ENCODE data around the gene CD6. TPM values are rescaled to one million over a fixed set of nuclear protein-coding genes. Genes with fewer than 3 reads are reported as not detected.

Gene CD6
- total RNA-seq, 4 donors from 2014 or later = 0.33 to 4.0 (median 1.1) TPM

GRCh38 chr11:61021661-61022212 is 50.3 kb downstream of the CD6 start:
- TF ChIP-seq, protein P1, sequence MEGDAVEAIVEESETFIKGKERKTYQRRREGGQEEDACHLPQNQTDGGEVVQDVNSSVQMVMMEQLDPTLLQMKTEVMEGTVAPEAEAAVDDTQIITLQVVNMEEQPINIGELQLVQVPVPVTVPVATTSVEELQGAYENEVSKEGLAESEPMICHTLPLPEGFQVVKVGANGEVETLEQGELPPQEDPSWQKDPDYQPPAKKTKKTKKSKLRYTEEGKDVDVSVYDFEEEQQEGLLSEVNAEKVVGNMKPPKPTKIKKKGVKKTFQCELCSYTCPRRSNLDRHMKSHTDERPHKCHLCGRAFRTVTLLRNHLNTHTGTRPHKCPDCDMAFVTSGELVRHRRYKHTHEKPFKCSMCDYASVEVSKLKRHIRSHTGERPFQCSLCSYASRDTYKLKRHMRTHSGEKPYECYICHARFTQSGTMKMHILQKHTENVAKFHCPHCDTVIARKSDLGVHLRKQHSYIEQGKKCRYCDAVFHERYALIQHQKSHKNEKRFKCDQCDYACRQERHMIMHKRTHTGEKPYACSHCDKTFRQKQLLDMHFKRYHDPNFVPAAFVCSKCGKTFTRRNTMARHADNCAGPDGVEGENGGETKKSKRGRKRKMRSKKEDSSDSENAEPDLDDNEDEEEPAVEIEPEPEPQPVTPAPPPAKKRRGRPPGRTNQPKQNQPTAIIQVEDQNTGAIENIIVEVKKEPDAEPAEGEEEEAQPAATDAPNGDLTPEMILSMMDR (IDR thresholded peaks at IDR 0.05; ENCODE audit: low read depth) = no peak

DNA sequence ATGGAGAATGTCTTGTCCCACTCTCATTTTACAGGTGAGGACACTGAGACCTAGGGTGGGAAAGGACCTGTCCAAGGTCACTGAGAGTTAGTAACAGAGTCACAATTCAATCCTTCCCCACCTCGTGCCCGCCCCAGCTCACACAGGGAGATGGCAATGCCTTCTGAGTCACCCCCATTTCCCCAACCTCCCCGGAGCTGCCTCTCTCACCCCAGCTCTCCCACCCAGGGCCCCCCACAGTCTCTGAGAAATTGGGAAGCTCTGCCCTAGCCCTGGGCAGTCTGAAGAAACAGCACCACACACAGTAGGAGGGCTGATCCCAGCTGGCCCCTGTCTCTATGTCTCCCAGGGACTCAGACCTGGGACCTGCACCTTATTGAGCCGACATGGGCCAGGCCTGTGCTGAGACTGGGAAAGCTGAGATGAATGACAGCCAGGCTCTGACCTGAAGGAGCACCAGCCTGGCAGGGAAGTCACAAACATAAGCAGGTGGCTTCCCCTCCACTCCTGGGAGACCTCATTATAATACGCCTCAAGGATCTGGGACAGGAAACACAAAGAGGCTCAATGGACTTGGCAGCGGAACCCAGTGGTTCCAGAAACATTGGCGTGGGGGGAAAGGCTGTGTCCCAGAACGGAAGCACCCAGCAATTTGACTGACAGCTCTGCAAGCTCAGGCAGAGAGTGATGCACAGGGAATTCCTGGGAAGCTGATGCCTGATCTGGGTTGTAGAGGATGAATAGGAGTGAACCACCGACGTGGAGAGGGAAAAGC is 51.0 kb downstream of the CD6 start:
- TF ChIP-seq, protein P1 (IDR thresholded peaks at IDR 0.05; ENCODE audit: low read depth) = no peak

DNA sequence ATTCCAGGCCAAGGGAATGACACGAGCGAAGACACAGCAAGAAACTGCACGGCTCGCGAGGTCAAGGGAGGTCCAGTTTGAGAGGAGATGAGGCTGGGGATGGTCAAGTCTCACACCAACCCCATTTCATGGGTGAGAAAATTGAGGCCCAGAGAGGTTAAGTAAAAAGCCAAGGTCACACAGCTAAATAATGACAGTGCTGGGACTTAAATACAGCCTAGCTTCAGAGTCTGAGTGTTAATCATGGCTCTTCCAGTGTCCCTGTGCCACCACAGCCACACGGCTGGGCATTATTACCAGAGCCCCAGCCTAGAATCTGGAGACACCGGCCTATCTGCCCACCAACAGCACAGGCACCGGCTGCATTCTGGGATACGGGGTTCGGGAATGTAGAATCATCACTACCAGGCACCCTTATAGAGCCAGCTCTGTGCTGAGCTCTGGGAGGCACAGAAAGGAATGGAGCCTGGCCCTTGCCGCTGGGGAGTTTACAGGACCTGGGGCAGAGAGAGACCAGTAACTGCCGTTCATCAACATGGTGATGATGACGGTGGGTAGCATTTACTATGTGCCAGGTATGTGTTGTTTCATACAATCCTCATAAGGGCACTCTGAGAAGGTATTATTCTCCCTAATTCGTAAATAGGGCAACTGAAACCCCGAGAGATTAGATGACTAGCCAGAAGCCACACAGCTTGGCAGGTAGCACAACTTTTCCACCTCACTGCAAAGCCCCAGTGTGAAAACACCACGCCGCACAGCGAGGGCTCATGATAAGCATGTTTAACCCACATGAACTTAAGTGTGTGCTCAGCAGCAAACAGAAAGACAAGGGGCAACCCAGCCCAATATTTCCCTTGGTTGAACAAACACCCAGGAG is 51.8 kb downstream of the CD6 start:
- TF ChIP-seq, protein P1 (IDR thresholded peaks at IDR 0.05; ENCODE audit: low read depth) = no peak

- TF ChIP-seq, protein P1 (IDR thresholded peaks at IDR 0.05; ENCODE audit: low read depth) = no peak
Observed at GRCh38 chr11:61023966-61024295, 52.5 kb downstream of the CD6 start.

DNA sequence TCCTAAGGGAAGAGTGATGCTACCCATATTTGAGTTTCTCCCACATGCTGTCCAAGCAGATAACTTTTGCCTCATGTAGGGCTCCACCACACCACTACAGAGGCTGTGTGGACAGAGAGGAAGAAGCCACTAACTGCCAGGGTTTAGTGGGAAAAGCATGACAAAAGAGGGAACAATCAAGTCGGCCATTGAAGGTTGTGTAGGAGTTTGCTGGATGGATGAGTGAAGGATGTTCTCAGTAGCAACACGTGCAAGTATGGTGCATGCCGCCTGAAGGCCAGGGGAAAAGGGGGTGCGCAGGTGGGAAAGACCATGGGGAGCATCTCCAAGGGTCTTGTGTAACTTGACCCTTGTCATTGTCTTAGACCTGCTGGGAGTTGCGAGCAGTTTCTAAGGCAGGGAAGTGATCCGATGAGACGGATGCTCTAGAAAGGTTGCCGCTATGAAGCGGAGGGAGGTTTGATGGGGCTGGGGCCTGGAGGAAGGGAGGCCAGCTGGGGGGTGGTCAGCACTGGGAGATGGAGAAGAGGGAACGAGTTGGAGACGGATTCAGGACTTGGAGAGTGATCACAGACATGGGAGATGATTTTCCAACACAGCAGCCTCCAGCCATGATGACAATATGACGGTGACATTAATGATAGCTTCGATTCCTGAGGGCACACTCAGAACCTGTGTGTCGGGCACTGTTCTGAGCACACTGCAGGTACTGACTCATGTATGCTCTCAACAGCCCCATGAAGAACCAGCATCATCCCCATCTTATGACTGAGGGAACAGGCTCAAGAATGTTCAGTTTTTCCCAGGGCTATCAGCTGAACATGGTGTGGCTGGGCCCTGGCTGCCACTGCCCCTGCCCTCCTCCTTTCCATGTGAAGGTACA is 53.7 kb downstream of the CD6 start:
- TF ChIP-seq, protein P1 (IDR thresholded peaks at IDR 0.05; ENCODE audit: low read depth) = no peak

DNA sequence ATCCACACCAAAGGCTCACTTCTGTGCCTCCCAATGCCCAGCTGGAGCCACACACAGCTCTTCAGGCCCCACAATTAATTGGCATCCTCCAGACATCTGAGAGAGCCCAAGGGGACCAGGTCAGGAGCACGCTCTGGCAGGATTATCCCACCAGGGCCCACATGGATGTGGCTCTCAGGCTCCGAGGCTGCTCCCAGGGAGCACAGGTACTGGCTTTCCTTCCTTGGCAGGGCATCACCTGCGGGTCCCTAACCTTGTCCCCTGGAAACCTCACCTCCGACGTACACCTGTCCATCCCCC is 54.3 kb downstream of the CD6 start:
- TF ChIP-seq, protein P1 (IDR thresholded peaks at IDR 0.05; ENCODE audit: low read depth) = no peak
